Activated CD8-positive, alpha-beta T cell treated with anti-CD3 and anti-CD28 coated beads, Interleukin-2, amount 10 ng/mL, durations not matched to agents 7 days and 5 days (primary cell): ENCODE results near the gene CAPN14. TPM values are rescaled to one million over a fixed set of nuclear protein-coding genes. Genes with fewer than 3 reads are reported as not detected.

Experiments used
- ATAC-seq: fragments of 150-1000 bp; cut with Tn5 transposase; one replicate; pipeline ENCODE4 v1.10.0; 2021; ENCODE audit warnings: moderate library complexity
- CTCF ChIA-PET: fragments of 350-600 bp; sonication (Branson Sonifier 250); formaldehyde crosslinking; loops from one replicate; lab custom pipeline; 2021; ENCODE audit warnings: antibody characterized with exemption; lab: Charles Lee
- POLR2A ChIA-PET: fragments of 350-600 bp; sonication (Branson Sonifier 250); formaldehyde crosslinking; loops from one replicate; lab custom pipeline; 2021; ENCODE audit warnings: antibody characterized with exemption; lab: Charles Lee
- DNase-seq: peaks from one replicate; pipeline ENCODE4 v3.0.0-alpha.2; 2020
- H3K27ac Mint-ChIP-seq: one replicate; pipeline ENCODE4 v1.8.0; 2021; ENCODE audit warnings: mild to moderate bottlenecking, mixed read lengths
- H3K27me3 Mint-ChIP-seq: one replicate; pipeline ENCODE4 v1.8.0; 2021; ENCODE audit warnings: low read depth, mixed read lengths
- H3K36me3 Mint-ChIP-seq: one replicate; pipeline ENCODE4 v1.8.0; 2021; ENCODE audit warnings: low read depth, mixed read lengths
- H3K4me1 Mint-ChIP-seq: one replicate; pipeline ENCODE4 v1.8.0; 2021; ENCODE audit warnings: low read depth, mixed read lengths
- H3K4me3 Mint-ChIP-seq: one replicate; pipeline ENCODE4 v1.8.0; 2021; ENCODE audit warnings: mild to moderate bottlenecking, mixed read lengths
- H3K9me3 Mint-ChIP-seq: one replicate; pipeline ENCODE4 v1.8.0; 2022; ENCODE audit warnings: mixed read lengths; ENCODE audit not compliant: insufficient read depth
- total RNA-seq, 2 experiments: library from RNA; stranded (reverse); gene quantifications; one replicate each; pipeline ENCODE4 v1.2.3, GENCODE V29; 2021

CAPN14 gene
- total RNA-seq, 2 experiments from 2014 or later, result not detected

DNA sequence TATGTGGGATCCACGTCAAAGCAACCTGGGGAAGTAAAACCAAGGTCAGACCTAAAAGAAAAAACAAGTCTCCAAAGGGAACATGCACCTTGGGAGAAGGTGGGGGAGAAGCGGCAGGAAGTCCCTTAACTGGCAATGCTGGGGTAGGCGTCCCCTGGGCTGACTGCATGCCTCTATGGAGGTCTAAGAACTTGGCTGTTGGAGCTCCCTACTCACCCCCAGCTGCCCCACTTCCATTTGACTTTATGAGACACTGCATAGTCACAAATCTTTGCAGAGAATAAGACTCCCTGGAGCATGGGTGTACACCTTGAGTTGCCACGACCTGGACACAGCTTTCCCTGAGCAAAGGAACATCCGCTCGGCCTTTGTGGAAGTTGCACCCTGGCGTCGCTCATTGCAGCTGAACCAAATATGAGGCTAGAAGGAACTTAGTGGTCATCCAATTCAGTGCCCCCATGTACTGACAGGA, 2.8 kb downstream of the CAPN14 start:
- peaks cover 2% of the 10 kb centered on the region for H3K27me3 Mint-ChIP-seq
- no peak overlapping the region for H3K4me3 Mint-ChIP-seq
- H3K27ac Mint-ChIP-seq, result no peak overlapping the region
- ChIA-PET CTCF (no interaction called here), POLR2A (no interaction called here)
- H3K9me3 Mint-ChIP-seq, result no peaks in the 10 kb centered on the region
- peaks cover 25% of the 10 kb centered on the region for H3K4me1 Mint-ChIP-seq
- DNase-seq (no peak), ATAC-seq (no peak)
- no peaks in the 10 kb centered on the region for H3K36me3 Mint-ChIP-seq

DNA sequence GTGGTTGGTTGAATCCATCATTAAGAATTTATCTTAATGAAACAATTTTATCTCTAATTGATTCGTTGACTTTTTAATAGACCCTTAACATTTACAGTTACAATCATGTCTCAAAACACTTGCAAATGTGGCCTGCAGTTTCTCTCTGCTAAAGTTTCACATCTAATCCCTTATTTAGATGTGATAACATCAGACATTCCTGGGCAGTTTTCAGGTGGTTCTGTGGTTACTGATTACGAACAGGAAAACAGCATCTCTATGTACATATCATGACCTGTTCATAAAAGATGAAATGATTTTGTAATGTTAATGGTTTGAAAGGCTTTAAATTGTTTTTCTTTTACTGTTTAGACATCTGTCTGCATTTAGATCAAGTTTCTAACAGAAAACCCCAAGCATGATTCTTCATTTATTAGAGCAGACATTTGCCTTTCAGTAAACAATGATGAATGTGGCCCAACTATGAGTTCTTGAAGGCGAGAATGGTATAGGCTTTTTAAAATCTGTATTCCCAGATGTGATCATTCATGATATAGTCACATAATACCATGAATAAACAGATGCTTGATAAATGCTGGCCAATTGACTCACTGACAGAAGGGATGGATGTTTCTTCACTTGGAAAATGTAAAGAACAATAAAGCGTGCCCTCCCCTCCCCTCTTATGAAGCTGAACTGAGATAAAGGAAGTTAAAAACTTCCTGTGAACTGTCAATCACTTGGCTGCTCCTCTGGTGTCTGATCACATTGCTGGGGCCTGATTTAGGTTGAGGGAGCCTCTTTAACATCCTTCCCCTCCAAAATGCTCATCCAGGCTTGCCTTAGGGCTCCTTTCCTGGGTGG, 3.5 kb downstream of the CAPN14 start:
- CTCF ChIA-PET, result no interaction called here
- no peak for DNase-seq
- ATAC-seq, result no peak
- Mint-ChIP-seq H3K27ac (no peak overlapping the region), H3K27me3 (peaks cover 2% of the 10 kb centered on the region), H3K36me3 (no peaks in the 10 kb centered on the region), H3K9me3 (no peaks in the 10 kb centered on the region), H3K4me3 (no peak overlapping the region), H3K4me1 (peaks cover 25% of the 10 kb centered on the region)
- POLR2A ChIA-PET, result no interaction called here

- CTCF ChIA-PET, result no interaction called here
- no peak for ATAC-seq
These were observed 4.4 kb downstream of the CAPN14 start for GRCh38 chr2:31212659-31213600.

DNA sequence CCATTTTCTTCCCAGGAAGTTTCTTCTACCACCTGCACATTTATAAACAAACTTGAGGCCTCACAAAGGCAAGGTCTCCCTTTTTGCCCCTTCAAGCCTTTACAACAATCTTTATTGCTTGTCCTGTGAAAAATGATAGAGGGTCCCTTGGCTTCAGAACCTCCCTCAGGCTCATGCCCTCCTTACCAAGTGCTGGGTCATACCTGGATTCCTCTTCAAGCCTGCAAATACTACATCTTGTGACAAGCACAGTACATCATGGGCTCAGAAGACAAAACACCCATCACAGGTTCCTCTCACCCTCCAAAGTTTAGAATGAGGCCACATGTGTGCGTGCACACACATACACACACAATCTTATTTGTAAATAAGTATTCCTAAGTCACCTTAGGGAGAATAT, 9.1 kb downstream of the CAPN14 start:
- ChIA-PET POLR2A (no interaction called here), CTCF (interaction anchor here (1.1 to 1.8 kb wide), 2 partner anchors 8 to 38 kb away, joined by 3 to 6 read pairs; no protein-coding TSS in a partner anchor)

More at GRCh38 chr2:31212659-31213600, 4.4 kb downstream of the CAPN14 start:
- no peak for DNase-seq
- Mint-ChIP-seq H3K27ac (no peak overlapping the region), H3K4me3 (no peak overlapping the region), H3K9me3 (no peaks in the 10 kb centered on the region), H3K4me1 (peaks cover 25% of the 10 kb centered on the region), H3K36me3 (no peaks in the 10 kb centered on the region), H3K27me3 (peaks cover 2% of the 10 kb centered on the region)
- POLR2A ChIA-PET, result no interaction called here

GRCh38 chr2:31207790-31208189, 9.5 kb downstream of the CAPN14 start:
- Mint-ChIP-seq H3K27ac (no peak overlapping the region), H3K4me3 (no peak overlapping the region), H3K9me3 (no peaks in the 10 kb centered on the region), H3K36me3 (no peaks in the 10 kb centered on the region), H3K27me3 (peaks cover 2% of the 10 kb centered on the region), H3K4me1 (no peaks in the 10 kb centered on the region)
- ChIA-PET POLR2A (no interaction called here), CTCF (interaction anchor here (1.1 to 1.8 kb wide), 2 partner anchors 9 to 38 kb away, joined by 3 to 6 read pairs; no protein-coding TSS in a partner anchor)
- DNase-seq, result no peak
- ATAC-seq, result no peak

More for the DNA sequence above, 9.1 kb downstream of the CAPN14 start:
- Mint-ChIP-seq H3K9me3 (no peaks in the 10 kb centered on the region), H3K4me1 (no peaks in the 10 kb centered on the region), H3K27me3 (peaks cover 2% of the 10 kb centered on the region), H3K36me3 (no peaks in the 10 kb centered on the region), H3K27ac (no peak overlapping the region), H3K4me3 (no peak overlapping the region)
- ATAC-seq (no peak), DNase-seq (no peak)

- Mint-ChIP-seq H3K4me1 (no peaks in the 10 kb centered on the region), H3K9me3 (no peaks in the 10 kb centered on the region), H3K27ac (no peak overlapping the region), H3K4me3 (no peak overlapping the region), H3K36me3 (no peaks in the 10 kb centered on the region), H3K27me3 (no peaks in the 10 kb centered on the region)
- POLR2A ChIA-PET, result interaction anchor here (1.3 kb wide), 1 partner anchor 11 kb away, joined by 3 read pairs; the partner anchor contains the start of gene CAPN14
- ATAC-seq, result no peak
- CTCF ChIA-PET, result no interaction called here
- DNase-seq, result no peak
These were observed 11.7 kb downstream of the CAPN14 start for GRCh38 chr2:31205613-31206012.

GRCh38 chr2:31205186-31205585, 12.1 kb downstream of the CAPN14 start:
- CTCF ChIA-PET, result no interaction called here
- H3K9me3 Mint-ChIP-seq, result no peaks in the 10 kb centered on the region
- H3K27ac Mint-ChIP-seq, result no peak overlapping the region
- H3K27me3 Mint-ChIP-seq, result no peaks in the 10 kb centered on the region
- no peaks in the 10 kb centered on the region for H3K36me3 Mint-ChIP-seq
- H3K4me1 Mint-ChIP-seq, result no peaks in the 10 kb centered on the region
- DNase-seq, result no peak
- ATAC-seq, result no peak
- H3K4me3 Mint-ChIP-seq, result no peak overlapping the region
- POLR2A ChIA-PET, result interaction anchor here (1.3 kb wide), 1 partner anchor 12 kb away, joined by 3 read pairs; the partner anchor contains the start of gene CAPN14

GRCh38 chr2:31204783-31205182, 12.5 kb downstream of the CAPN14 start:
- no peak overlapping the region for H3K27ac Mint-ChIP-seq
- no peaks in the 10 kb centered on the region for H3K9me3 Mint-ChIP-seq
- ChIA-PET POLR2A (no interaction called here), CTCF (no interaction called here)
- no peaks in the 10 kb centered on the region for H3K27me3 Mint-ChIP-seq
- no peaks in the 10 kb centered on the region for H3K36me3 Mint-ChIP-seq
- no peak overlapping the region for H3K4me3 Mint-ChIP-seq
- DNase-seq (no peak), ATAC-seq (no peak)
- H3K4me1 Mint-ChIP-seq, result no peaks in the 10 kb centered on the region

GRCh38 chr2:31203916-31204315, 13.4 kb downstream of the CAPN14 start:
- ChIA-PET CTCF (interaction anchor here (1.3 kb wide), 1 partner anchor 492 kb away, joined by 4 read pairs; no protein-coding TSS in a partner anchor), POLR2A (no interaction called here)
- H3K9me3 Mint-ChIP-seq, result no peaks in the 10 kb centered on the region

GRCh38 chr2:31202833-31203232, 14.5 kb downstream of the CAPN14 start:
- H3K27me3 Mint-ChIP-seq, result peaks cover 2% of the 10 kb centered on the region
- no peak overlapping the region for H3K4me3 Mint-ChIP-seq
- CTCF ChIA-PET, result no interaction called here
- H3K27ac Mint-ChIP-seq, result no peak overlapping the region
- POLR2A ChIA-PET, result no interaction called here
- no peaks in the 10 kb centered on the region for H3K36me3 Mint-ChIP-seq
- H3K9me3 Mint-ChIP-seq, result no peaks in the 10 kb centered on the region
- ATAC-seq (no peak), DNase-seq (no peak)
- no peaks in the 10 kb centered on the region for H3K4me1 Mint-ChIP-seq

More at GRCh38 chr2:31203916-31204315, 13.4 kb downstream of the CAPN14 start:
- Mint-ChIP-seq H3K27me3 (no peaks in the 10 kb centered on the region), H3K27ac (no peak overlapping the region), H3K4me3 (no peak overlapping the region), H3K4me1 (no peaks in the 10 kb centered on the region), H3K36me3 (no peaks in the 10 kb centered on the region)
- ATAC-seq, result no peak
- no peak for DNase-seq

GRCh38 chr2:31202041-31202440, 15.3 kb downstream of the CAPN14 start:
- CTCF ChIA-PET, result no interaction called here
- H3K36me3 Mint-ChIP-seq, result no peaks in the 10 kb centered on the region
- ATAC-seq (no peak), DNase-seq (no peak)
- POLR2A ChIA-PET, result no interaction called here
- H3K27me3 Mint-ChIP-seq, result peaks cover 2% of the 10 kb centered on the region
- H3K9me3 Mint-ChIP-seq, result no peaks in the 10 kb centered on the region
- no peaks in the 10 kb centered on the region for H3K4me1 Mint-ChIP-seq
- no peak overlapping the region for H3K4me3 Mint-ChIP-seq
- no peak overlapping the region for H3K27ac Mint-ChIP-seq
